Measurements from ENCODE around the gene ROR1.

Gene ROR1

DNA sequence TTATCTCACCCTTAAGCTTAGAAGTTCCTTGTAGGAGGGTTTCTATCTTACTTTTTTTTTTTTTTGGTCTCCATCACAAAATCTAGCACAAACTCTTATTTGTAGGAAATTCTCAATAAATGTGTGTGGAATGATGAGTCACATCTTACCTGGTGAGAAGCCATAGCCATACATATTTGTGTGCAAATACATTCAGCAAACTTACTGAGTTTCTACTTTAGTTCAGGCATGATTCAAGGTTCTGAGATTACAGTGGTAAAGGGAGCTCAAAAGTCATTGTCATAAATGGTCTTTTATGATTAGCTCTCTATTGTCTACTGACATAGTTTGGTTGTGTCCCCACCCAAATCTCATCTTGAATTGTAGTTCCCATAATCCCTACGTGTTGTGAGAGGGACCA, 236.5 kb downstream of the ROR1 start:
- TF ChIP-seq POLR2AphosphoS5 (IDR thresholded peaks at IDR 0.05; ENCODE audit: low read depth, low read length) (no peak), FOXP2 (optimal IDR thresholded peaks at IDR 0.05; ENCODE audit: borderline replicate concordance, extremely low read depth, extremely low read length, insufficient read depth) (no peak), SIN3A (IDR thresholded peaks at IDR 0.05; ENCODE audit: borderline replicate concordance, insufficient read depth, low read length) (no peak), TAF1 (IDR thresholded peaks at IDR 0.05; ENCODE audit: borderline replicate concordance, insufficient read depth, low read length) (no peak)
- TF ChIP-seq, protein P1, sequence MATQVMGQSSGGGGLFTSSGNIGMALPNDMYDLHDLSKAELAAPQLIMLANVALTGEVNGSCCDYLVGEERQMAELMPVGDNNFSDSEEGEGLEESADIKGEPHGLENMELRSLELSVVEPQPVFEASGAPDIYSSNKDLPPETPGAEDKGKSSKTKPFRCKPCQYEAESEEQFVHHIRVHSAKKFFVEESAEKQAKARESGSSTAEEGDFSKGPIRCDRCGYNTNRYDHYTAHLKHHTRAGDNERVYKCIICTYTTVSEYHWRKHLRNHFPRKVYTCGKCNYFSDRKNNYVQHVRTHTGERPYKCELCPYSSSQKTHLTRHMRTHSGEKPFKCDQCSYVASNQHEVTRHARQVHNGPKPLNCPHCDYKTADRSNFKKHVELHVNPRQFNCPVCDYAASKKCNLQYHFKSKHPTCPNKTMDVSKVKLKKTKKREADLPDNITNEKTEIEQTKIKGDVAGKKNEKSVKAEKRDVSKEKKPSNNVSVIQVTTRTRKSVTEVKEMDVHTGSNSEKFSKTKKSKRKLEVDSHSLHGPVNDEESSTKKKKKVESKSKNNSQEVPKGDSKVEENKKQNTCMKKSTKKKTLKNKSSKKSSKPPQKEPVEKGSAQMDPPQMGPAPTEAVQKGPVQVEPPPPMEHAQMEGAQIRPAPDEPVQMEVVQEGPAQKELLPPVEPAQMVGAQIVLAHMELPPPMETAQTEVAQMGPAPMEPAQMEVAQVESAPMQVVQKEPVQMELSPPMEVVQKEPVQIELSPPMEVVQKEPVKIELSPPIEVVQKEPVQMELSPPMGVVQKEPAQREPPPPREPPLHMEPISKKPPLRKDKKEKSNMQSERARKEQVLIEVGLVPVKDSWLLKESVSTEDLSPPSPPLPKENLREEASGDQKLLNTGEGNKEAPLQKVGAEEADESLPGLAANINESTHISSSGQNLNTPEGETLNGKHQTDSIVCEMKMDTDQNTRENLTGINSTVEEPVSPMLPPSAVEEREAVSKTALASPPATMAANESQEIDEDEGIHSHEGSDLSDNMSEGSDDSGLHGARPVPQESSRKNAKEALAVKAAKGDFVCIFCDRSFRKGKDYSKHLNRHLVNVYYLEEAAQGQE (IDR thresholded peaks at IDR 0.05; ENCODE audit: insufficient read depth in 1 of 2, low read depth in 2 of 2, low read length in 2 of 2) = no peak

DNA sequence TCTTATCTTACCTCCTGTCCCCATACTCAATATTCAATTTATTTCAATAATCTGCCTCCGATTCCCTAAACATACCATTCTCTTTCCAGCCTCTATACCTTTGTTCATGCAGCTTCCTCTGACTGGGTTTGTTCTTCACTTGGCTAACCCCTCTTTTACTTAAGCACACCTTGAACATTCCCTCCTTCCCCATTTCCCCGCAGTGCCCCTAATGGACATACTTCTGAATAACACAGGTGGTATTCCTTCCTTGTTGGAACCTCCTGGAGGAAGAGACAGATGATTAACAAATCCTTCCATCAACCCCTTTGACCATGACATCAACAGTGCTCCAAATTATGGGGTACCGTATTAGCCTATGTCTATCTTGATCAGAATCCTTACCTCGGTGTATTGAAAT, 239.6 kb downstream of the ROR1 start:
- no peak for TF ChIP-seq FOXP2 (optimal IDR thresholded peaks at IDR 0.05; ENCODE audit: borderline replicate concordance, extremely low read depth, extremely low read length, insufficient read depth)
- TF ChIP-seq, protein P1 (IDR thresholded peaks at IDR 0.05; ENCODE audit: insufficient read depth in 1 of 2, low read depth in 2 of 2, low read length in 2 of 2) = no peak
- no peak for TF ChIP-seq POLR2AphosphoS5 (IDR thresholded peaks at IDR 0.05; ENCODE audit: low read depth, low read length)
- no peak for TF ChIP-seq SIN3A (IDR thresholded peaks at IDR 0.05; ENCODE audit: borderline replicate concordance, insufficient read depth, low read length)
- TF ChIP-seq TAF1 (IDR thresholded peaks at IDR 0.05; ENCODE audit: borderline replicate concordance, insufficient read depth, low read length) = no peak

DNA sequence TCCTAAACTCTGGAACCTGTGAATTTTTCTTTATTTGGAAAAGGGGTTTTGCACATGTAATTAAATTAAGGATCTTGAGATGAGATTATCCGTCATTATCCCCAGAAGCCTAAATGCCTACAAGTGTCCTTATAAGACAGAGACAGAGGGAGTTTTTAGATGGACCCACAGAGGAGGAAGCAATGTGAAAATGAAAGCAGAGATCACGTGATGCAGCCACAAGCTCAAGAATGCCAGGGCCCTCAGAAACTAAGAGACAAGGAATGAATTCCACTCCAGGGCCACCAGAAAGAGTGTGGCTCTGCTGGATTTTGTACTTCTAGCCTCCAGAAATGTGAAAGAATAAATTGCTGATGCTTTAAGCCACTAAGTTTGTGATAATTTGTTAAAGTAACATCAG, 246.0 kb downstream of the ROR1 start:
- no peak for TF ChIP-seq POLR2AphosphoS5 (IDR thresholded peaks at IDR 0.05; ENCODE audit: low read depth, low read length)
- TF ChIP-seq SIN3A (IDR thresholded peaks at IDR 0.05; ENCODE audit: borderline replicate concordance, insufficient read depth, low read length) = no peak
- no peak for TF ChIP-seq TAF1 (IDR thresholded peaks at IDR 0.05; ENCODE audit: borderline replicate concordance, insufficient read depth, low read length)
- TF ChIP-seq FOXP2 (optimal IDR thresholded peaks at IDR 0.05; ENCODE audit: borderline replicate concordance, extremely low read depth, extremely low read length, insufficient read depth) = no peak
- TF ChIP-seq, protein P1 (IDR thresholded peaks at IDR 0.05; ENCODE audit: insufficient read depth in 1 of 2, low read depth in 2 of 2, low read length in 2 of 2) = no peak

DNA sequence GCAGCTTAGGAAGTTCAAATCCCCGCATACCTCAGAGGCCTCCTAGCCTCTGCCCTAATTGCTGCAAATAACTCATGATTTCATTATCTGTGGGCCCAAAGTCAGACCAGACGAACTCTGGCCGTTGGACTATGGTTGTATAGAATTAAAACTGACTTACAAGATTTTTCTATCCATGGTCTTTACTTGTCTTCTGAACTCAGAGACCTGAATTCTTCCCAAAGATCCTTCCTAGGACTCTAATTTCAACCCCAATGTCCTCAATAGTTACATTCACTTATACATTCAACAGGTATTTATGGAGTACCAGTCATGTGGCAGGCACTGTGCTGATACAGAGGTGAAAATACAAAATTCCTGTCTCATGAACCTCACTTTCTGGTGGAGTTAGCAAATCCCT, 247.2 kb downstream of the ROR1 start:
- TF ChIP-seq TAF1 (IDR thresholded peaks at IDR 0.05; ENCODE audit: borderline replicate concordance, insufficient read depth, low read length) (no peak), POLR2AphosphoS5 (IDR thresholded peaks at IDR 0.05; ENCODE audit: low read depth, low read length) (no peak), SIN3A (IDR thresholded peaks at IDR 0.05; ENCODE audit: borderline replicate concordance, insufficient read depth, low read length) (no peak), FOXP2 (optimal IDR thresholded peaks at IDR 0.05; ENCODE audit: borderline replicate concordance, extremely low read depth, extremely low read length, insufficient read depth) (no peak)
- TF ChIP-seq, protein P1 (IDR thresholded peaks at IDR 0.05; ENCODE audit: insufficient read depth in 1 of 2, low read depth in 2 of 2, low read length in 2 of 2) = no peak

DNA sequence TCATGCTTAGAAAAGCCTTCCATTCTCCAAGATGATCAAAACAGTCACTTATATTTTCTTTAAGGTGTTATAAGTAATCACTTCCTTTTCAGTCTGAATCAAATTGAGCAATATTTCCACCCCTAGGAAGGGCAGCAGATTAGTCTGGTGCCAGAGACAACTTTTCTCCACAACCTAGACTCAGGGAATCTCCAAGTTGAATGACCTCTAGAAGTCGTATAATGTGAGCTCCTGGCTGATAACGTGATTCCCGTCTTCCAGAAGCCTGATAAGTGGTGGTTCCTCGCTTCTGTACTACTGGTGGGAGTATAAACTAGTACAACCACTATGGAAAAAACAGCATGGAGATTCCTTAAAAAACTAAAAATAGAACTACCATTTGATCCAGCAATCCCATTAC, 251.2 kb downstream of the ROR1 start:
- TF ChIP-seq, protein P1 (IDR thresholded peaks at IDR 0.05; ENCODE audit: insufficient read depth in 1 of 2, low read depth in 2 of 2, low read length in 2 of 2) = no peak
- TF ChIP-seq POLR2AphosphoS5 (IDR thresholded peaks at IDR 0.05; ENCODE audit: low read depth, low read length) = no peak
- TF ChIP-seq FOXP2 (optimal IDR thresholded peaks at IDR 0.05; ENCODE audit: borderline replicate concordance, extremely low read depth, extremely low read length, insufficient read depth) = no peak
- no peak for TF ChIP-seq TAF1 (IDR thresholded peaks at IDR 0.05; ENCODE audit: borderline replicate concordance, insufficient read depth, low read length)
- no peak for TF ChIP-seq SIN3A (IDR thresholded peaks at IDR 0.05; ENCODE audit: borderline replicate concordance, insufficient read depth, low read length)
